ENCODE measurements around the gene LYRM1.
A peak's percentile ranks its signal among the peaks of the same experiment; 100 is the strongest.

LYRM1 gene

GRCh38 chr16:20930365-20930690 is 29.8 kb downstream of the LYRM1 start:
- no peak overlapping the region for H3K4me3 ChIP-seq
- H3K27ac ChIP-seq = peak overlapping the region; percentile 23 to 75
- H3K27me3 ChIP-seq = no peaks in the 10 kb centered on the region
- no peak for TF ChIP-seq CTCF (IDR thresholded peaks at IDR 0.05)
- H3K9me3 ChIP-seq = no peaks in the 10 kb centered on the region
- H3K4me1 ChIP-seq = peaks cover 0 to 24% (median 14%) of the 10 kb centered on the region in 4 donors
- intact Hi-C loops (cut with DNase I; ENCODE audit: low total_unique reads) = no loop called here
- peaks cover under 1 to 3% (median 2%) of the 10 kb centered on the region in 3 donors for H3K36me3 ChIP-seq
- DNase-seq = no peak

GRCh38 chr16:20931066-20931600 is 30.6 kb downstream of the LYRM1 start:
- intact Hi-C loops (cut with DNase I; ENCODE audit: low total_unique reads) = no loop called here
- TF ChIP-seq CTCF (IDR thresholded peaks at IDR 0.05) = no peak
- H3K27ac ChIP-seq = peak overlapping the region; percentile 23 to 75
- H3K4me3 ChIP-seq = no peak overlapping the region
- H3K4me1 ChIP-seq = peaks cover 0 to 24% (median 14%) of the 10 kb centered on the region in 4 donors
- DNase-seq = no peak
- no peaks in the 10 kb centered on the region for H3K27me3 ChIP-seq
- H3K9me3 ChIP-seq = no peaks in the 10 kb centered on the region
- no peaks in the 10 kb centered on the region for H3K36me3 ChIP-seq

- Histone ChIP-seq H3K9me3 (no peaks in the 10 kb centered on the region), H3K27ac (no peak overlapping the region), H3K4me1 (peaks cover 0 to 24% (median 14%) of the 10 kb centered on the region in 4 donors), H3K36me3 (no peaks in the 10 kb centered on the region), H3K4me3 (no peak overlapping the region), H3K27me3 (no peaks in the 10 kb centered on the region)
- intact Hi-C loops (cut with DNase I; ENCODE audit: low total_unique reads) = no loop called here
- no peak for TF ChIP-seq CTCF (IDR thresholded peaks at IDR 0.05)
- no peak for DNase-seq
Observed at GRCh38 chr16:20933589-20933988, 33.0 kb downstream of the LYRM1 start.

GRCh38 chr16:20937736-20938135 is 37.2 kb downstream of the LYRM1 start:
- intact Hi-C loops (cut with DNase I; ENCODE audit: low total_unique reads) = no loop called here

GRCh38 chr16:20938426-20938825 is 37.9 kb downstream of the LYRM1 start:
- H3K27ac ChIP-seq = no peak overlapping the region

More at GRCh38 chr16:20937736-20938135, 37.2 kb downstream of the LYRM1 start:
- no peaks in the 10 kb centered on the region for H3K27me3 ChIP-seq
- no peak overlapping the region for H3K27ac ChIP-seq
- H3K4me3 ChIP-seq = no peak overlapping the region
- DNase-seq = no peak
- TF ChIP-seq CTCF (IDR thresholded peaks at IDR 0.05) = no peak
- no peaks in the 10 kb centered on the region for H3K9me3 ChIP-seq
- no peaks in the 10 kb centered on the region for H3K36me3 ChIP-seq
- H3K4me1 ChIP-seq = no peaks in the 10 kb centered on the region

More at GRCh38 chr16:20938426-20938825, 37.9 kb downstream of the LYRM1 start:
- no peaks in the 10 kb centered on the region for H3K4me1 ChIP-seq
- TF ChIP-seq CTCF (IDR thresholded peaks at IDR 0.05) = no peak
- no peak overlapping the region for H3K4me3 ChIP-seq
- H3K36me3 ChIP-seq = no peaks in the 10 kb centered on the region
- intact Hi-C loops (cut with DNase I; ENCODE audit: low total_unique reads) = no loop called here
- H3K27me3 ChIP-seq = no peaks in the 10 kb centered on the region
- no peaks in the 10 kb centered on the region for H3K9me3 ChIP-seq
- DNase-seq = no peak

Measured in tibial artery (tissue), 4 donors.